H1 (cell line): ENCODE data around the gene ALK. TPM values are rescaled to one million over a fixed set of nuclear protein-coding genes. Genes with fewer than 3 reads are reported as not detected.

Source experiments
- CTCF ChIA-PET: fragments of 300-600 bp; sonication (Branson Sonifier 250); formaldehyde crosslinking; loops from one replicate; lab custom pipeline; 2021; ENCODE audit not compliant: partially characterized antibody; lab: Charles Lee
- POLR2A ChIA-PET: fragments of 300-600 bp; sonication (Branson Sonifier 250); formaldehyde crosslinking; loops from one replicate; lab custom pipeline; 2021; ENCODE audit warnings: inconsistent platforms; ENCODE audit not compliant: partially characterized antibody; lab: Charles Lee
- DNase-seq, 2 experiments: peaks; one replicate each; pipeline versions ENCODE4 v3.0.0 to v3.0.0-alpha.2; 2010 to 2022; ENCODE audit warnings: low spot score in 2 of 2, low read depth in 1 of 2, mixed read lengths in 1 of 2
- FAIRE-seq: peaks from 2 replicates; lab custom pipeline; 2011; peaks lifted over from hg19 to GRCh38; lab: Jason Lieb, UNC
- H2AFZ ChIP-seq: 2 replicates; pipeline ENCODE4 v1.8.1; 2012; ENCODE audit warnings: low read length, inconsistent platforms
- H2AK5ac ChIP-seq: 2 replicates; pipeline ENCODE4 v1.6.1; 2013; ENCODE audit warnings: low read depth, low read length
- H2BK120ac ChIP-seq: replicated peaks from 2 replicates; pipeline ENCODE3; 2013; ENCODE audit warnings: low read depth, low read length, inconsistent platforms
- H2BK12ac ChIP-seq: 2 replicates; pipeline ENCODE4 v1.6.1; 2013; ENCODE audit warnings: low read depth, low read length
- H2BK15ac ChIP-seq: 2 replicates; pipeline ENCODE4 v1.6.1; 2013; ENCODE audit warnings: low read length
- H2BK20ac ChIP-seq: 2 replicates; pipeline ENCODE4 v1.6.1; 2013; ENCODE audit warnings: low read length
- H2BK5ac ChIP-seq: 2 replicates; pipeline ENCODE4 v1.6.1; 2013; ENCODE audit warnings: low read depth, low read length
- H3K14ac ChIP-seq: 2 replicates; pipeline ENCODE4 v1.6.1; 2013; ENCODE audit warnings: inconsistent platforms; ENCODE audit not compliant: insufficient read length
- H3K18ac ChIP-seq: 2 replicates; pipeline ENCODE4 v1.6.1; 2013; ENCODE audit warnings: low read length; ENCODE audit errors: extremely low read depth
- H3K23ac ChIP-seq: 2 replicates; pipeline ENCODE4 v1.6.1; 2013; ENCODE audit warnings: inconsistent platforms; ENCODE audit not compliant: insufficient read length
- H3K23me2 ChIP-seq: 2 replicates; pipeline ENCODE4 v1.6.1; 2013; ENCODE audit warnings: low read depth, low read length
- H3K27ac ChIP-seq: 2 replicates; pipeline ENCODE4 v1.6.1; 2011; ENCODE audit warnings: low read depth, low read length, inconsistent platforms
- H3K27me3 ChIP-seq, 4 experiments: replicated peaks in 1 of 4; 1 replicate in 1 of 4; 2 replicates in 3 of 4; pipeline versions ENCODE4 v1.6.1 to v1.8.1; 2011 to 2013; ENCODE audit warnings: low read length in 3 of 4, mild to moderate bottlenecking in 3 of 4, inconsistent platforms in 2 of 4, mixed read lengths in 2 of 4, moderate library complexity in 1 of 4; ENCODE audit not compliant: control insufficient read depth in 3 of 4, insufficient read depth in 3 of 4; ENCODE audit errors: extremely low read depth in 1 of 4
- H3K36me3 ChIP-seq, 4 experiments: 2 replicates each; pipeline versions ENCODE4 v1.6.1 to v1.8.1; 2011 to 2013; ENCODE audit warnings: mild to moderate bottlenecking in 4 of 4, low read length in 3 of 4, moderate library complexity in 2 of 4, control low read depth in 1 of 4, inconsistent platforms in 1 of 4; ENCODE audit not compliant: insufficient read depth in 4 of 4, control insufficient read depth in 2 of 4
- H3K4ac ChIP-seq: replicated peaks from 2 replicates; pipeline ENCODE3; 2013; ENCODE audit warnings: low read length, low read depth, mixed read lengths, inconsistent platforms; ENCODE audit not compliant: insufficient read length
- H3K4me1 ChIP-seq, 4 experiments: replicated peaks in 1 of 4; 1 replicate in 1 of 4; 2 replicates in 3 of 4; pipeline versions ENCODE4 v1.6.1 to v1.8.1; 2011 to 2013; ENCODE audit warnings: low read length in 3 of 4, inconsistent platforms in 2 of 4, mixed read lengths in 1 of 4; ENCODE audit not compliant: insufficient read depth in 4 of 4, control insufficient read depth in 3 of 4
- H3K4me2 ChIP-seq, 2 experiments: 2 replicates each; pipeline versions ENCODE4 v1.6.1 to v1.8.1; 2011 to 2013; ENCODE audit warnings: low read depth in 2 of 2, low read length in 2 of 2, control low read depth in 1 of 2, inconsistent platforms in 1 of 2, mild to moderate bottlenecking in 1 of 2; ENCODE audit not compliant: insufficient read depth in 1 of 2
- H3K4me3 ChIP-seq, 4 experiments: fragments of 200-600, 300-600 bp in 1 of 4; sonication (generic), shearing (Covaris generic), sonication (Bioruptor Twin) in 1 of 4; 2 replicates each; pipeline versions ENCODE4 v1.5.1 to v1.8.1; 2011 to 2016; ENCODE audit warnings: low read length in 4 of 4, low read depth in 3 of 4, control low read depth in 2 of 4, inconsistent platforms in 2 of 4, mild to moderate bottlenecking in 2 of 4, mixed read lengths in 1 of 4, moderate library complexity in 1 of 4; ENCODE audit not compliant: insufficient read depth in 2 of 4; ENCODE audit errors: extremely low read depth in 1 of 4
- H3K56ac ChIP-seq: replicated peaks from 2 replicates; pipeline ENCODE3; 2013; ENCODE audit warnings: low read depth, mild to moderate bottlenecking, mixed read lengths, low read length, inconsistent platforms; ENCODE audit not compliant: insufficient read length
- H3K79me1 ChIP-seq: 2 replicates; pipeline ENCODE4 v1.6.1; 2013; ENCODE audit warnings: low read depth, low read length, control low read depth
- H3K79me2 ChIP-seq, 2 experiments: 2 replicates each; pipeline versions ENCODE4 v1.6.1 to v1.8.1; 2012 to 2013; ENCODE audit warnings: low read length in 2 of 2, mild to moderate bottlenecking in 2 of 2, inconsistent platforms in 1 of 2; ENCODE audit not compliant: insufficient read depth in 2 of 2, control insufficient read depth in 1 of 2
- H3K9ac ChIP-seq, 4 experiments: replicated peaks in 1 of 4; 1 replicate in 1 of 4; 2 replicates in 3 of 4; pipeline versions ENCODE4 v1.6.1 to v1.8.1; 2011 to 2013; ENCODE audit warnings: low read depth in 3 of 4, low read length in 3 of 4, control low read depth in 2 of 4, mild to moderate bottlenecking in 2 of 4, moderate library complexity in 2 of 4, inconsistent platforms in 1 of 4; ENCODE audit errors: extremely low read depth in 1 of 4
- H3K9me3 ChIP-seq, 2 experiments: 2 replicates each; pipeline versions ENCODE4 v1.6.1 to v1.8.1; 2012 to 2013; ENCODE audit warnings: mild to moderate bottlenecking in 2 of 2, moderate library complexity in 2 of 2, control low read depth in 1 of 2, inconsistent platforms in 1 of 2, low read depth in 1 of 2, low read length in 1 of 2, mixed read lengths in 1 of 2; ENCODE audit not compliant: insufficient read depth in 2 of 2
- H4K20me1 ChIP-seq, 2 experiments: replicated peaks in 1 of 2; 2 replicates each; pipeline versions ENCODE3 to v1.8.1; 2011 to 2013; ENCODE audit warnings: inconsistent platforms in 2 of 2, low read length in 2 of 2, mild to moderate bottlenecking in 1 of 2; ENCODE audit not compliant: insufficient read depth in 2 of 2, control insufficient read depth in 1 of 2
- H4K5ac ChIP-seq: 2 replicates; pipeline ENCODE4 v1.6.1; 2013; ENCODE audit warnings: low read length, low read depth, mixed read lengths, inconsistent platforms; ENCODE audit not compliant: insufficient read length
- H4K8ac ChIP-seq: 2 replicates; pipeline ENCODE4 v1.8.0; 2013; ENCODE audit warnings: mild to moderate bottlenecking, moderate library complexity, low read length, inconsistent platforms; ENCODE audit not compliant: insufficient read depth; ENCODE audit errors: extremely low read depth
- H4K91ac ChIP-seq: replicated peaks from 2 replicates; pipeline ENCODE3; 2013; ENCODE audit warnings: low read length, mixed read lengths, inconsistent platforms; ENCODE audit not compliant: insufficient read length
- ATF2 ChIP-seq: IDR thresholded peaks from 2 replicates; pipeline ENCODE4 v1.6.1; 2012; ENCODE audit warnings: low read length, inconsistent platforms
- CHD1 ChIP-seq: IDR thresholded peaks from 2 replicates; pipeline ENCODE4 v1.6.1; 2012; ENCODE audit warnings: low read depth, low read length, improper control_type of control experiment
- KDM4A ChIP-seq: IDR thresholded peaks from one replicate; pipeline ENCODE4 v1.7.1; 2012; ENCODE audit warnings: low read depth, mild to moderate bottlenecking, moderate library complexity, low read length, inconsistent platforms; ENCODE audit not compliant: severe bottlenecking
- KDM5A ChIP-seq: fragments of 200-600 bp; IDR thresholded peaks from 2 replicates; pipeline ENCODE4 v1.7.1; 2012; ENCODE audit warnings: mild to moderate bottlenecking, low read length, inconsistent platforms, mixed read lengths
- PHF8 ChIP-seq: fragments of 200-600 bp; sonication (generic); conservative IDR thresholded peaks from 2 replicates; pipeline ENCODE4 v1.7.1; 2012; ENCODE audit warnings: low read depth, mild to moderate bottlenecking, inconsistent platforms, low read length, moderate library complexity
- POLR2AphosphoS5 ChIP-seq: IDR thresholded peaks from 2 replicates; pipeline ENCODE4 v1.6.1; 2011; ENCODE audit warnings: low read depth, low read length
- RFX5 ChIP-seq: IDR thresholded peaks from 2 replicates; pipeline ENCODE4 v1.6.1; 2011; ENCODE audit warnings: low read depth, low read length, improper control_type of control experiment, borderline replicate concordance
- SIRT6 ChIP-seq: IDR thresholded peaks from one replicate; pipeline ENCODE4 v1.7.1; 2012; ENCODE audit warnings: low read length, inconsistent platforms
- SIX5 ChIP-seq: IDR thresholded peaks from 2 replicates; pipeline ENCODE4 v1.6.1; 2011; ENCODE audit warnings: mild to moderate bottlenecking, low read depth, low read length
- SRF ChIP-seq: IDR thresholded peaks from 2 replicates; pipeline ENCODE4 v1.6.1; 2011; ENCODE audit warnings: mild to moderate bottlenecking, low read depth, low read length, moderate library complexity
- YY1 ChIP-seq: IDR thresholded peaks from 2 replicates; pipeline ENCODE4 v1.6.1; 2011; ENCODE audit warnings: low read depth, mild to moderate bottlenecking, low read length
- WGBS, 2 experiments: shearing (Covaris generic) in 1 of 2; methylation state at CpG; one replicate each; pipeline versions ENCODE4 v1.1.6 to v1.1.7; 2013 to 2015; ENCODE audit warnings: low lambda C conversion rate in 2 of 2, mixed read lengths in 2 of 2, inconsistent platforms in 1 of 2, low coverage in 1 of 2, missing lambda C conversion rate in 1 of 2; ENCODE audit not compliant: insufficient replicate concordance in 2 of 2, insufficient coverage in 1 of 2, insufficient read length in 1 of 2; ENCODE audit errors: extremely low coverage in 1 of 2, missing lambda C conversion rate in 1 of 2; 5-methylcytosine and 5-hydroxymethylcytosine counted together
- polyA plus RNA-seq, 7 experiments: library from polyadenylated mRNA; depleted of rRNA in 3 of 7; stranded (reverse) in 5 of 7; unstranded in 2 of 7; fragments of >200 nt in 5 of 7; fragments of 200-250 nt in 2 of 7; gene quantifications; 1 replicate in 5 of 7; 2 replicates in 1 of 7; 4 replicates in 1 of 7; pipeline versions ENCODE4 v1.2.1 to v1.2.3, GENCODE V29; 2011 to 2013; ENCODE audit warnings: missing spikeins in 2 of 7, mixed read lengths in 2 of 7
- total RNA-seq: library from RNA; stranded (reverse); fragmentation: NEBNext Ultra II Directional; extraction: Animal tissue kit (Norgen Biotek cat#: 25700); gene quantifications from 2 replicates; pipeline ENCODE4 v1.2.1, GENCODE V29; 2021

Gene ALK
- total and polyA plus RNA-seq, 2 of the 8 experiments (the other 6 are each of a cell fraction or from before 2014, with no cell fraction given), result 0.02 to 0.09 TPM

- no peak overlapping the region for H3K23ac ChIP-seq
- CTCF ChIA-PET, result interaction anchor here (0.5 to 4.1 kb wide), 6 partner anchors 18 to 784 kb away, joined by 3 to 14 read pairs (median 4); no protein-coding TSS in a partner anchor
- H3K9me3 ChIP-seq, result no peaks in the 10 kb centered on the region
- no peak overlapping the region for H2BK20ac ChIP-seq
- H3K27ac ChIP-seq, result no peak overlapping the region
- DNase-seq, result no peak
- H3K4ac ChIP-seq, result no peak overlapping the region
- TF ChIP-seq ATF2 (no peak), PHF8 (no peak), KDM4A (no peak), SIRT6 (no peak), YY1 (no peak), KDM5A (no peak), CHD1 (no peak), RFX5 (no peak), POLR2AphosphoS5 (no peak), SIX5 (no peak), SRF (no peak)
- TF ChIP-seq, all 59 proteins: peak for 0
- POLR2A ChIA-PET, result no interaction called here
- Histone ChIP-seq H3K23me2 (no peaks in the 10 kb centered on the region), H3K4me1 (no peaks in the 10 kb centered on the region; a peak in 1 of 7 replicates), H3K79me2 (no peaks in the 10 kb centered on the region), H4K8ac (no peak overlapping the region), H3K56ac (no peak overlapping the region), H3K14ac (no peak overlapping the region), H3K9ac (no peak overlapping the region), H2AK5ac (no peak overlapping the region), H3K18ac (no peak overlapping the region), H2BK15ac (no peak overlapping the region), H2BK120ac (no peak overlapping the region), H4K5ac (no peak overlapping the region), H4K20me1 (no peaks in the 10 kb centered on the region), H3K36me3 (no peaks in the 10 kb centered on the region), H4K91ac (no peak overlapping the region), H2BK5ac (no peak overlapping the region), H2AFZ (no peak overlapping the region), H3K79me1 (no peaks in the 10 kb centered on the region), H2BK12ac (no peak overlapping the region), H3K4me3 (no peak overlapping the region), H3K4me2 (no peak overlapping the region), H3K27me3 (no peaks in the 10 kb centered on the region)
- FAIRE-seq, result no peak
- WGBS, 2 experiments, result 92% methylated on average over 6 of the region's 6 CpGs; no CpG with 5 or more reads in 1 of the 2 experiments
These were observed 679.3 kb downstream of the ALK start for GRCh38 chr2:29241955-29242565.
